ENCODE measurements around the gene WNT3A. TPM values are rescaled to one million over a fixed set of nuclear protein-coding genes. Genes with fewer than 3 reads are reported as not detected.

The WNT3A gene
- total and polyA plus RNA-seq, 12 donors = not detected

GRCh38 chr1:228093050-228093906 lies 86.5 kb downstream of the WNT3A start:
- Histone ChIP-seq H3K27me3 (no peaks in the 10 kb centered on the region), H3K27ac (no peak overlapping the region), H3K4me3 (no peak overlapping the region), H3K4me1 (peaks cover 27 to 71% (median 60%) of the 10 kb centered on the region in 9 donors), H3K9me3 (peaks cover 0 to 18% (median 10%) of the 10 kb centered on the region in 11 donors), H3K36me3 (peaks cover 0 to 64% (median 10%) of the 10 kb centered on the region in 9 donors)
- no peak for ATAC-seq
- intact Hi-C loops (cut with DNase I) = no loop called here
- DNase-seq = no peak
- no peak for TF ChIP-seq CTCF (IDR thresholded peaks at IDR 0.05)
- WGBS, 2 donors = 94 to 96% methylated on average over 20 of the region's 20 CpGs

GRCh38 chr1:228094432-228095016 lies 87.7 kb downstream of the WNT3A start:
- H3K9me3 ChIP-seq = peaks cover 0 to 18% (median 10%) of the 10 kb centered on the region in 11 donors
- no peaks in the 10 kb centered on the region for H3K27me3 ChIP-seq
- intact Hi-C loops (cut with DNase I) = no loop called here
- ATAC-seq = no peak
- peaks cover under 1 to 67% (median 18%) of the 10 kb centered on the region in 9 donors for H3K36me3 ChIP-seq
- H3K4me1 ChIP-seq = peaks cover 15 to 59% (median 48%) of the 10 kb centered on the region in 9 donors
- no peak overlapping the region for H3K4me3 ChIP-seq
- H3K27ac ChIP-seq = no peak overlapping the region
- WGBS, 2 donors = 90 to 91% methylated on average over 13 of the region's 13 CpGs
- TF ChIP-seq CTCF (IDR thresholded peaks at IDR 0.05) = no peak
- DNase-seq = no peak

GRCh38 chr1:228095161-228095560 lies 88.4 kb downstream of the WNT3A start:
- peaks cover 0 to 18% (median 10%) of the 10 kb centered on the region in 11 donors for H3K9me3 ChIP-seq
- H3K4me3 ChIP-seq = no peak overlapping the region
- TF ChIP-seq CTCF (IDR thresholded peaks at IDR 0.05) = no peak
- no peaks in the 10 kb centered on the region for H3K27me3 ChIP-seq
- DNase-seq (no peak), ATAC-seq (no peak)
- intact Hi-C loops (cut with DNase I) = no loop called here
- 95 to 97% methylated on average over 4 of the region's 4 CpGs for WGBS, 2 donors
- H3K4me1 ChIP-seq = peaks cover 8 to 53% (median 41%) of the 10 kb centered on the region in 9 donors
- H3K27ac ChIP-seq = no peak overlapping the region
- peaks cover 6 to 74% (median 23%) of the 10 kb centered on the region in 9 donors for H3K36me3 ChIP-seq

- no peak for ATAC-seq
- Histone ChIP-seq H3K27ac (no peak overlapping the region), H3K36me3 (peaks cover 6 to 79% (median 31%) of the 10 kb centered on the region in 9 donors), H3K4me1 (peaks cover under 1 to 48% (median 36%) of the 10 kb centered on the region in 9 donors), H3K4me3 (no peak overlapping the region), H3K9me3 (peaks cover 0 to 18% (median 10%) of the 10 kb centered on the region in 11 donors), H3K27me3 (no peaks in the 10 kb centered on the region)
- DNase-seq = no peak
- 96 to 97% methylated on average over 8 of the region's 8 CpGs for WGBS, 2 donors
- no peak for TF ChIP-seq CTCF (IDR thresholded peaks at IDR 0.05)
- intact Hi-C loops (cut with DNase I) = no loop called here
Observed at GRCh38 chr1:228095938-228096337, 89.1 kb downstream of the WNT3A start.
